Measurements from ENCODE around the gene LBHD2.
"Not testable (repeated sequence)": the region's sequence is repeated elsewhere in the genome, so short reads cannot be mapped to it uniquely, and the experiment has no call there.

The LBHD2 gene

DNA sequence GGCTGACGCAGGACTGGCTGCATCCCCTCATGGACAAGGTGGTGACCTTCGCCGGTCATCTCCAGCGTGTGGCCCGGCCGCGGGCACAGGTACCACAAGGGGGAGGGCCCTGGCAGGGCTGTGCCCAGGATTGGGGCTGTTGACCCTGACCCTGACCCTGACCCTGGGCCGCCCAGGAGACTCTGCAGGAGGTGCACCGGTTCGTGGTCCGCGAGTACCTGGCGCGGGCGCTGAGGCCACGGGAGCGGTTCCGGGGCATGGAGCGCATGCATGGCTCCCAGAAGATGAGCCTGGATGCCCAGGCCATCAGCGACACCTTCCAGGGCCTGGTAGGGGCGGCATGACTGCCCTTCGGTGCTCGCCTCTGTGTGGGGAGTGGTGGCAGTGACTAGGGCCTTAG lies 23.4 kb downstream of the LBHD2 start:
- DNase-seq, result no peak

DNA sequence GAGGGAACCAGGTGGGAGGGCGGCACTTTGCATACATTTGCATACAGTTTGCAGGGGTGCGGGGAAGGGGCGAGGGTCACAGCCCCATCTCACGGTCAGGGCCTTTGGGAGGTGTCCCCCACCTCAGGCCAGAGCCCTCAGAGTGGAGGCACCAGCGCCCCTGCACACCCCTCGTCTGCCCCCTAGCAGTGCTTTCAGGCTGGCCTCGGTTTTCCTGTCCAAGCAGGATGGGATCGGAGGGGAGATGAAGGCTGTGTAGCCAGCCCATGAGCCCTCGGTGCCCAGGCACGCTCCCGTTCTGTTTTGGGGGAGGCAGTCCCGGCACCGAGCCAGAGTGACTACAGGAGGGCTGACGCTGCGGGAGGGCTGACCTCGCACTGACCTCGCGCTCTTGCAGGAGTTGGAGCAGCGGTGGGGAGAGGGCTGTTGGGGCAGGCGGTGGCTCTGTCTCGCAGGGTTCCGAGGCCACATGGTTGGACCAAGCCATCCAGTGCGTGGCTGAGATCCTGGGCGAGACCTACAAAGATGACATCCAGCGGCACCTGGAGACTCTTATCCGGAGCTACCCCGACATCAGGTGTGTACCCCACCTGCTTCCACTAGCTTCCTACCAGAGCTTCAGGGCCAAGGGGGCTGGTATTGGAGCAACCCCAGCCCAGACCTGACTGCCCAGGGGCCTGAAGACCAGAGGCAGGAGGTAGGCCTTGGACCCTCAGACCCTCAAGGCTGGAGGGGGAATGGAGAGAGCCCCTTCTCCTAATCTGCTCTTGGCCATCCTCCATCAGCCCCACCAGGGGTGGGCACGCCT lies 24.1 kb downstream of the LBHD2 start:
- DNase-seq, result no peak

DNA sequence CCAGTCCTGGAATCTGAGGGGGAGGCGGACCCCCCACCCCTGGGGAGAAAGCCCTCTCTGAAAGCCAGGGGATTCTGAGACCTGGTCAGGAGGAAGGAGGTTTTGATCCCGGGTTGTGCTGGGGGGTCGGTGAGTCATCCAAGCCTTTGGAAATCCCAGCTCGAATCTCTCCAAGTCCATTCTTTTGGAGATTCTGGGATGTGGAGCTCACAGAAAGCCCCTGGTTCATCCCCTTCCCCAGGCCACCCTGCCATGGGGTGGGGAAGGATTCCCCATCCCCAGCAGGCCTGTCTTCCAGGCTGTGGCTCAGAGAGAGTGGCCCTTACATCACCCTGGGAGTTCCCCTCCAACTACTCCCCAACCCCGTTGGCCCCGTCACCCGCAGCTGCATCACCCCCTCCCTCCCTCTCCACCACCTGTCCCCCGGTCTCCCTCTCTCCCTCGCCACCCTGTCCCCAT lies 24.8 kb downstream of the LBHD2 start:
- DNase-seq, result no peak

DNA sequence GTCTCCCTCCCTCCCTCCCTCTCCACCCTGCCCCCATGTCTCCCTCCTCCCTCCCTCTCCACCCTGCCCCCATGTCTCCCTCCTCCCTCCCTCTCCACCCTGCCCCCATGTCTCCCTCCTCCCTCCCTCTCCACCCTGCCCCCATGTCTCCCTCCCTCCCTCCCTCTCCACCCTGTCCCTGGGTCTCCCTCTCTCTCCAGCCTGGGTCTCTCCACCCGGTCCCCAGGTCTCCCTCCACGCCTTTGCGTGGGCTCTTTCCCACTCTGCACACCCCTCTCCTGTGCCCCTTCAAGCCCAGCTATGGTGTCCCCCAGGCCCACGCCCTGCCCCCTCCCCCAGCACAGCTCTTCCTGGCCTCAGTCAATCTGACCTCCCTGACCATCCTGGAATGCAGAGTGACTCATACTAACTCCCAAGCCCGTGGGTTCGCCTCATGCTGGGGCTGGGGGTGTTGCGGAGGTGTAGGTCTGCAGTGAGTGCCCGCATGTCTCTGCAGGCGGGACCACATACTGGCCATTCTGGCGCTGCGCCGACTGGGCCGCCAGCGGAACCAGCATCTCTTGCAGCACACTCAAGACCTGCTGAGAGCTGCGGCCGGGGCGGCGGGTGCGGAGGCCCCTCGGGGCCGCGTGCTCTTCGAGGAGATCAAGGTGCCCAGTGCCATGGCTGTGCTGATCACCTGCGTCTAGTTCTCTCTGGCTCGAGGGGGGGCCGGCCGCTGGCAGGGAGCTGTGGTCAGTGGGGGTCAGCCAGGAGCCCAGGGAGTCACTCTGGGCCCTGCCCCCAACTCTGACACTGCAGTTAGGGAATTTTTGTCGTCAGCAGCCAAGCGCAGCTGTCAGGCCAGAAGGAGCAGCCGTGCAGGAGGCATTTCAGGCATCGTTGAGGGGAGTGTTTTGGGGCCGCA lies 25.8 kb downstream of the LBHD2 start:
- DNase-seq, result no peak

DNA sequence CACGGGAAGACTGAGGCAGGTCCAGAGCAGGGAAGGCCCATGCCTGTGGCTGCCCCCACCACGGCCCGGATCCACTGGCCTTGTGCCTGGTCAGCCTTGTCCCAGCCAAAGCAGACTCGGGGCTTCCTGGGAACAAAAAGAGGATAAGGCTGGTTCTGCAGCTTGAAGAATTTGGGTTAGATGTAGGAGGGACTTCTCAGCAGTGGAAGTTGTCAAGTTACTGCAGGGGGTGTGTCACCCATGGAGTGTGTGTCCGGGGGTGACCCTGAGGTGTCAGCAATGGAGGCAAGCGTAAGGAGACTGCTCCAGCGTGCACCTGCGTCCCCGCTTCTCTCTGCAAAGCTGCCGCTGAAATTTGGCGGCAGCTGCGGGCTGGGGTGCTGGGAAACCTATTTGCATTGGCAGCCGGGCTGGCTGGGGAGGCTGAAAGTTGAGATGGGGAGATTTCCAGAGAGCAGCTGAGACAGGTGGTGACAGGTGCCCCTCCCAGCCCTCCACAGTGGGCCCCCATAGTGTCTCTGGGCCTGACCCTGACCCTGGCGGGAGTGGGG lies 26.7 kb downstream of the LBHD2 start:
- DNase-seq, result no peak

DNA sequence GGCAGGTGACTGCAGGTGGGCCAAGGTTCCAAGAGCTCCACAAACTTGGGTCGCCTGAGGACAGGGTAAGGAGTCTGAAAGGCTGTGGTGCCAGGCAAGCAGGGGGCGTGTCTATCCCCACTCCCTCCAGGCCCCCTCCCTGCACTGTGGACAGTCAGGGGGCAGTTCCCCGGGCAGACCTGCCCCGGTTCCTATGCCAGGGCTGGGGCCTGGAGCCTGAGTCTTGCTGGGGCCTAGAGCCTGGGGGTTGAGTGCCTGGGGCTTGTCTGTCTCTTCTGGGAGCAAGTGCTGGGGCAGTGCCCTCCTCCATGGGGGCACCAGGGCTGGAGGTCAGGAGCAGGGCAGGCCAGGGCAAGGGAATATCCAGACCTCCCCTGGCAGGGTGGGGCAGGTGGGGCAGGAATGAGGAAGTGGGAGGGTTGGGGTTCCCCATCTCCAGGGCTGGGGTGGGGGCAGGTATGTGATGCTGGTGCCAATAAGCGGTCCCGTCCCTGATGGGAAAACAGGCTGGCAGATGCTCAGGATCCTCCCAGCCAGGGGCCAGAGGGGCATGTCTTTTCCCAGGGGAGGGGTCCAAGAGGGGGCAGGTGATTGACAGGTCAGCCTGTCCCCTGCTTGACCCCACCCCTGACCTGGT lies 27.3 kb downstream of the LBHD2 start:
- DNase-seq, result no peak

DNA sequence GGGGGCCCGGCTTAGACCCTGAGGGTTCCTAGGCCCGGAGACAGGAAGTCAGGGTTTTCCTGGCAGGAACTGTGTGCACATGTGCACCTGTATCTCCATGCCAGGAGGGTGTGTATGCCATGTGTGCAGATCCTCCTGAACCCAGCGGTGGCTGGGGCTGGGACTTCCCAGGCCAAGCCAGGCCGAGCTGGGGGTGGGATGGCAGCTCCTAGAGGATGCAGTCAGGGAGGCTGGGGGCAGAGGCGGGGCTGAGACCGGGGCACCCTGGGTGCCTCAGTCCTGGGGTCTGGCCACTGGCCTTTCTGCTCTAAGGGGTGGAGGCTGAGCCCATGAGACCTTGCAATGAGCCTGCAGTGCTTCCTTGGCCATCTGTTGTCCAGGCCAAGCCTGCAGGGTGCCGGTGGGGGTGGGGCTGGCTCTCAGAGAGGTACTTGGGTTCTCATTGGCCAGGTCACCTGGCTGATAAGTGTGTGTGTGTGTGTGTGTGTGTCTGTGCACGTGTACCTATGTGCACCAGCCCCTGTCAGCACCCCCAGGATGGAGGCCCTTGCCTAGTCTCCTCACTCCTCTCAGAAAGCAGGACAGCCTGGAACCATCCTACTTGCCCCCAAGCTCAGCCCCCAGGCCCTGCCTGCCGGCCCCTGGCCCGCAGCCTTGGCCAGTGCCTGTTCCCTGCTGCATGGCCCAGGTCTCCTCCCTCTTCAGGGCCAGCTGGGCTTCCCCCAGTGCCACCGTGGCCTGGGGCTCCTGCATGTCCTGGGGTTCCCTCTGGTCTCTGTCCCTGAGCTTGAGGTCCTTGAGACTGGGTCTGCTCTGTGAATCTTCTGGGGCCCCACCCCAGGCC lies 28.6 kb downstream of the LBHD2 start:
- no peak for DNase-seq

DNA sequence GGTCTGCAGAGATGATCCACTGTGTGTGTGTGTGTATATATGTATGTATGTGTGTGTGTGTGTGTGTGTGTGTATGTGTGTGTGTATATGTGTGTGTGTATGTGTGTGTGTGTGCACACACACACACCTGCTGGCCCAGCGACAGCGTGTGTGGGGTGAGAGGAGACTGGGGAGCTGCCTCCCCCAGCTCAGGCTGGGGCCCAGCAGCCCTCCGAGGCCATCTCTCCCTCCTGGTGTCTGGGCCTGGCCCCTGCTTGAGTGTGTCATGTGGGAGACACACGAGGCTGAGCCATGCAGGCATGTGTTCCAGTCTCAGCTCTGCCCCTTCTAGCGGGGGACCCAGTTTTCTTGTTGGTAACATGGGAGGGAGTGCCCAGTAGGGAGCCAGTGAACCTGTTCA lies 29.3 kb downstream of the LBHD2 start:
- no peak for DNase-seq

DNA sequence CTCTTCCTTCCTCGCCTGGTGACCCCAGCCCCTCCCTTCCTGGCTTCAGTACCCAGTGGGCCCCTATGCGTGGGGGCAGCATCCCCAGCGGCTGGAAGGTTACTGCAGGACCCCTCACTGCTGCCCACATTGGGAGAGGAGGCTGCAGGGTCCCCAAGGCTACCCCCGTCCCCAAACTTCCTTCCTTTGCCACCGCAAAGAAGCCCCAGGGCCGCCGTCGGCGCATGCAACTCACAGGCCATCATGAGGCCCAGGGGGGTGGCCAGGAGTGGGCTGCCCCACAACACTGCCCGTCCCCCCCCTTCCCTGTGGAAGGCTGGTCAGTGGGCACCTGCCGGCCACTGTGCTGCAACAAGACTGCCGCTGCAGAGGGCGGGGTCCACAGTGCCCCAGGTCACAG lies 29.8 kb downstream of the LBHD2 start:
- no peak for DNase-seq

DNA sequence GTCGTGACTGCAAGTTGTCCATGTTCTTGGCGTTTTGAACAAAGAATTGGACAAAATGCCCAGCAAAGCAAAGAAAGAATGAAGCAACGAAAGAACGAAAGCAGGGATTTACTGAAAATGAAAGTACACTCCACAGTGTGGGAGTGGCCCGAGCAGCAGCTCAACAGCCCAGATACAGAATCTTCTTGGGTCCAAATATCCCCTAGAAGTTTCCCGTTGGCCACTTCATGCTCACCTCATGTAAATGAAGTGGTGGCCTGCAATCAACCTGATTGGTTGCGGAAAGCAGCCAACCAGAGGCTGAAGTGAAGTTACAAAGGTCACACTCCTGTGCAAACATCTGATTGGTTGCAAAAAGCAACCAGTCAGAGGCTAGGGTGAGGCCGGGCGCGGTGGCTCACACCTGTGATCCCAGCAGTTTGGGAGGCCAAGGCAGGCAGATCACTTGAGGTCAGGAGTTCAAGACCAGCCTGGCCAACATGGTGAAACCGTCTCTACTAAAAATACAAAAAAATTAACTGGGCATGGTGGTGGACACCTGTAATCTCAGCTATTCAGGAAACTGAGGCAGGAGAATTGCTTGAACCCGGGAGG lies 31.2 kb downstream of the LBHD2 start:
- DNase-seq, result not testable (repeated sequence)

DNA sequence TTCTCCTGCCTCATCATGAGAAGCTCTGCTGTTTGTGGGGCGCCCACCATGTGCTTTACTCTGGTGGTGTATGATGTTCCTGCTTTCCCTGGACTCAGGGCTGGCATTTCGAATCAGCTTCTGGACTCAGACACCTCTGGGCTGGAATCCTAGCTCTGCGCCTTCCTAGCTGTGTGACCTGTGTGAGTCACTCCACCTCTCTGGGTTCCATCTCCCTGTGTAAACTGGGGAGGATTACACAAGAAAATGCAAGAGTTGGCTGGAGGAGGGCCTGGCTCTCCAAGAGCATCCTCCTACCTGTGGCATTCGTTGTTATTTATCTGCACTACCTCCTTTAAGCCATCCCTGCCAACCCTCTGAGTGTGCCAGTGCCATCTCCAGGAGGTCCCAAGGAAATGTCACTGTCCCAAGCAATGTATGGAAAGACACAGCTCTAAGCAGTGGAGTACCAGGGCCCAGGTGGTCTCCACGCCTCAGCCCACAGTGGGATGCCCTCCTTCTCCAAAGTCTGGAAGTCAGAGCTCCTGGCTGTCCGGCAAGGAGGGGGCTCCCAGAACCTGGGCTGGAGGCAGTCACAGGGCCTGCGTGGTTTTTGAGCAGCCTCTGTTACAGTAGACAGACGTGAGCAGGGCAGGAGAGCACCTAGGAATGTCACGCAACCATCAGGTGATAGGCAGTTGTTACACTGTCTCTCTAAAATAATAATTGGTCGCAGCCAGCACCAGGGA lies 32.0 kb downstream of the LBHD2 start:
- no peak for DNase-seq

DNA sequence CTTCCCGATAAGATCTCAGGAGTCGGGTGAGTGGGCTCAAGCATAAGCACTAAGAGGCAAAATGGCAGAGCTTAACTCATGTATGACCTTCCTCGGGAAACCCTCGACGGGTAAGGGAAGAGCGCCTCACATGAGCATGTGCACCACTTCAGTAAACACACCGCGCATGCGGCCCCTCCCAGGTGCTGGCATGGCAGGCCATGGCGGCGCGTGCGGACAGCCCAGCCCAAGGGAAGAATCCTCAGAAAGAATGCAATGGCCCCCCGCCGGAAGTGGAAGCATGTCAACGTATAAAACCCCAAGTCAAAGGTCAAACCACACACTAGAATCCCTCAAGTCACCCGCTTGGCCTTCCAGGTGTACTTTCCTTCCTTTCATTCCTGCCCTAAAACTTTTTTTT lies 32.6 kb downstream of the LBHD2 start:
- no peak for DNase-seq

DNA sequence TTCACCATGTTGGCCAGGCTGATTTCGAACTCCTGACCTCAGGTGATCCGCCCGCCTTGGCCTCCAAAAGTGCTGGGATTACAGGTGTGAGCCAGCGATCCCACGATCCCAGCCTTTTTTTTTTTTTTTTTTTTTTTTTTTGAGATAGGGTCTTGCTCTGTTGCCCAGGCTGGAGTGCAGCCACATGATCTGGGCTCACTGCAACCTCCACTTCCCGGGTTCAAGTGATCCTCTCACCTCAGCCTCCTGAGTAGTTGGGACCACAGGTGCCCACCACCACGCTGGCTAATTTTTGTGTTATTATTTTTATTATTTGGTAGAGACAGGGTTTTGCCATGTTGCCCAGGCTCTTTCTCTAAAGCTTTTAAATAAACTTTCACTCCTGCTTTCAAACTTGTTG lies 33.5 kb downstream of the LBHD2 start:
- not testable (repeated sequence) for DNase-seq

DNA sequence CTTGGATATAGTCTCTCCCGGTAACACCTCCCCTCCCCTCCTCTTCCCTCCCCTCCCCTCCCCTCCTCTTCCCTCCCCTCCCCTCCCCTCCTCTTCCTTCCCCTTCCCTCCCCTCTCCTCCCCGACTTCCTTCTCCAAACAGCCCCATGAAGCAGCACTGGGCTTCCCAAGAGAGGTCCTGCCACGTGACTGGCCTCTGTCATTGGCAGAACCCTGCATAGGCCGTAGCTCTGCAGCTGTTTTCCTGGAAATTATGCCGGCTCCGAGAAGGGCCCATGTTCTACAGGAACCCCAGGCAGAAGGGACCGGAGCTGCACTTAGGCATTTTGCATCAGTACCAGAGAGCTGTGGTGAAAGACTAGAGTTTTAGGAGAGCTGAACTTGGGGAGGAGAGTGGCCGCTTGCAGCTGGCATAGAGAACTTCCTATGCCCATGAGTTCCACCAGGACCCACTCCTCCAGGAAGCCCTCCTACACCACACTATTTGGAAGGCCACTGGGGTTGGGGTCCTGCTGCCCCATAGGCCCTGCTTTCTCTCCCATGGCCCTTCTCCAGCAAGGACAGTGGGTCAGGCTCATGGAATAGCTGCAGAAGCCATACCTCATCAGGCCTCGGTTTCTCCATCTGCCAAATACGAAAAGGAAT lies 34.1 kb downstream of the LBHD2 start:
- no peak for DNase-seq

DNA sequence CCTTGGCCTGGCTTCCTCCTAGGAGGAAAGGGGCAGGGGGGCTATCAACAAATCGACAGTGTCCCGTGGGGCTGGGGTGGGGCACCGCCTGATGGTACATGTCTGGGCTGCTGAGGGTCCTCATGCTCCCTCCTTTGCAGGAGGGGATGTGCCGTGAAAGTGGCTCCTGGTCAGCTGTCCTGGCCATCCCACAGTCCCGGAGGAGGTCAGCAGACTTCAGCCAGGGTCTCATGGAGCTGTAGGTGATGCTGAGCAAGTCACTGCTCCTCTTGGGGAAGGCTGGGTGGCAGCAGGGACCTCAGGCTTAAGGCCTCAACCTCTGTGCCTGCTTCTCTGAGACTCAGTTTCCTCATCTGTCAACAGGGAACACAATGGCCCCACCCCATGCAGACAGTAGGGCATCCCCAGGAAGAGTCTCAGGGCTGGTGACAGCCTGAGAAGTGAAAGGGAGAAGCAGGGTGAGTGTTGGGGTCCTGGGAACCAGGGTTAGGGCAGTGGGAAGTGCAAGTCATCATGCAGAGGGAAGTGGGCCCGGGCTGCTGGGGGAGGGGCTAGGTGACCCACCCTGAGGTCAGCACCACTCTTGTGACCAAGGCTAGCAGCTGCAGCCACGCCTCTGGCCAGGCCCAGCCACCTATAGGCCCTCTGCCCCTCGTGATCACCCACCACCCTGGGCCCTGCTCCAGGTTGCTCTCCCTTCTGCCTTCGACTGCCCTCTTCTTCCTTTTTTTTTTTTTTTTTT lies 34.8 kb downstream of the LBHD2 start:
- no peak for DNase-seq

DNA sequence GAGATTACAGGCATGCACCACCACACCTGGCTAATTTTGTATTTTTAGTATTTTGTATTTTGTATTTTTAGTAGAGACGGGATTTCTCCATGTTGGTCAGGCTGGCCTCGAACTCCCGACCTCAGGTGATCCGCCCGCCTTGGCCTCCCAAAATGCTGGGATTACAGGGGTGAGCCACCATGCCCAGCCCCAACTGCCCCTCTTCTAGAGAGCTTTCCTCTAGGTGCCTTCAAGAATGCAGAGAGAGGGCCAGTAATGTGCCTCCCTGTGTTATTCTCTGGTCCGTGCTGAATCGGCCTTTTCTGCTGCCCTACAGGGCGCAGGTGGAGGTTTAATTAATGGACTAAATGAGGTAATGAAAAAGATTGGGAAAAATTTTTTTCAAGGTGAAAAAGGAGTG lies 35.5 kb downstream of the LBHD2 start:
- not testable (repeated sequence) for DNase-seq

DNA sequence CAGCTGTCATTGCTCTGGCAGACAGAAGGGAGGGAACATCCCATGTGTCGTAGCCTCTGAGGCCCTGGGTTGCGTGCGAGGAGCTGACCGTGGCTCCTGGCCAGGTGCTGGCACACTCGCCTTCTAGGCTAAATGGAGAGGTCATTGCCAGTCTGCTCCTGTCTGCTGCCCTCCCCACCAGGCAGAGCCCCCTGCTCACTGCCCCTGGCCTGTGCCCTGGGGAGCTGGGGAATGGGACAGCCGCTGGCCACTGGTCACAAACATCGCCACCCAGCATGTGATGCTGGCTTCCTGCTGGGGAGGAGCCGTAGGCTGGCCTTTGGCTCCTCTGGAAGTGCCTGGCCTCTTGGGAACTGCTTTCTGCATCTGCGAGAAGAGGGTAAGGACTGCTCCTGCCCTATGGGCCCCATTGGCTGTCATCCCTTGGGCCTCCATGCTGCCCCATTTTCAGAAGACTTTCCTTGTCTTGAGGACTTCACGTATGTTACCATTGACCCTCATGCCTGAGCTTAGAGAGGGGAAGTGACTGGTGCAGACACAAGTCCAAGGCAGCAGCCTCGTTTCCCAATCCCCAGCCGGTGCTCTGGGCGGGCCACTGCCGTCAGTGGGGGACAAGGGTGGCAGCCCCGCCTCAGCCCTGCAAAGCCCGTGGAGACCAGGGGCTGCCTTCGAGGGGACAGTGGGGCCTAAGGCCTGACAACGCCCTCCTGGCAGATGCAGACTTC lies 37.3 kb downstream of the LBHD2 start:
- no peak for DNase-seq

DNA sequence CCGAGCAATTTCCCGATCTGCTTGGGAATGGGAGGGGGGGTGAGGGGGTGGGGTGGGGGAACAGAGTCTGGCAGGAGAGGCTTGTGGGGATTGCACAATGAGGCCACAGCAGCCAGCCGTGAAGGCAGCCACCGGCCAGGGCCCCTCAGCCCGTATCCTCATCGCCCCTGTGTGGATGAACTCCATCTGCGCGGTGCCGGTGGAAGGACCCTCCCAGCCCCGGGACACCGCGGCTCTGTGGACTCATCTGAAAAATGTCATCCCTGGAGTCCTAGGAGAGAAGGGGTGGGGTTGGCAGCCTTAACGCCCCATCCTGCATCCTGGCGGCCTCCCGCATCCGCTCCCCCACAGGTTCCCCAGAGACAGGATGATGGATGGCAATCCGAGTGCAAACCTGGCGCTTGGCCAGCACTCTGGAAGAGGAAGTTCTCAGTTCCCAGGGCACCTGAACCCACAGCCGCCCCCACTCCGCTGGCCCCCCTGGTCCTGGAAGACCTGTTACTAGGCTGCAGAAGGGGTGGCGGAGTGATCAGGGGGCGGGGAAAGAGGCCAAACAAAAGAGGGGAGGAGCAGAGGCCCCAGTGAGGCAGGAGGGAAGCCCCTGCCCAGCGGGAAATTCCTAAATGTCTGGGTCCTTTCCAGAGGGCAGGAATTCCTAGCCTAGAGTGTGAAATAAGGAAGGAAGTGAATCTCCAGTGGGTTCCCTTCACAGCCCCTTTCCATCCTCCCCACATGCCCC lies 38.0 kb downstream of the LBHD2 start:
- peak; percentile 56 for DNase-seq
